A673 (cell line): ENCODE measurements around the gene UBE2L5.

Experiments used
- EZH2 ChIP-seq: fragments of 200-600 bp; sonication (generic); IDR thresholded peaks from 2 replicates; pipeline ENCODE4 v1.6.1; 2017; ENCODE audit warnings: borderline replicate concordance, low read depth, mild to moderate bottlenecking, mixed read lengths, antibody characterized with exemption, low read length; ENCODE audit not compliant: poor library complexity, severe bottlenecking
- TF ChIP-seq, protein P1 (sequence below): fragments of 300-800, 200-600 bp; sonication (generic); conservative IDR thresholded peaks from 2 replicates; pipeline ENCODE4 v1.5.1; 2017; ENCODE audit warnings: low read depth, mild to moderate bottlenecking, antibody characterized with exemption, low read length, moderate library complexity, mixed read lengths

DNA sequence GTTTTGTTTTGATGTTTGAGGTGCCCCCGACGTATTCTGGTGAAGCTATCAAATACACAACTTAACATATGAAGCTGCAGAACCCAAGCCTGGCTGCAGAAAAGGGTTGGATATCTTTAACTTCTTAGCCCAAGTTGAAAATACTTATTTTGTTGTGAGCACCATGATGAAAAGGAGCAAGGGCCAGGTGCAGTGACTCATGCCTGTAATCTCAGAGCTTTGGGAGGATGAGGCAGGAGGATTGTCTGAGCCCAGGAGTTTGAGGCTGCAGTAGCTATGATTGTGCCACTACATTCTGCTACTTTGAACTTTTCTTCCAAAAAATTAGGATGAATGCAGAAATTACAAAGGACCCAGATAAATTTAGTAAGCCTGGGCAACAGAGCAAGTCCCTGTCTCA lies 44.1 kb upstream of the UBE2L5 start:
- no peak for TF ChIP-seq EZH2
- TF ChIP-seq, protein P1, sequence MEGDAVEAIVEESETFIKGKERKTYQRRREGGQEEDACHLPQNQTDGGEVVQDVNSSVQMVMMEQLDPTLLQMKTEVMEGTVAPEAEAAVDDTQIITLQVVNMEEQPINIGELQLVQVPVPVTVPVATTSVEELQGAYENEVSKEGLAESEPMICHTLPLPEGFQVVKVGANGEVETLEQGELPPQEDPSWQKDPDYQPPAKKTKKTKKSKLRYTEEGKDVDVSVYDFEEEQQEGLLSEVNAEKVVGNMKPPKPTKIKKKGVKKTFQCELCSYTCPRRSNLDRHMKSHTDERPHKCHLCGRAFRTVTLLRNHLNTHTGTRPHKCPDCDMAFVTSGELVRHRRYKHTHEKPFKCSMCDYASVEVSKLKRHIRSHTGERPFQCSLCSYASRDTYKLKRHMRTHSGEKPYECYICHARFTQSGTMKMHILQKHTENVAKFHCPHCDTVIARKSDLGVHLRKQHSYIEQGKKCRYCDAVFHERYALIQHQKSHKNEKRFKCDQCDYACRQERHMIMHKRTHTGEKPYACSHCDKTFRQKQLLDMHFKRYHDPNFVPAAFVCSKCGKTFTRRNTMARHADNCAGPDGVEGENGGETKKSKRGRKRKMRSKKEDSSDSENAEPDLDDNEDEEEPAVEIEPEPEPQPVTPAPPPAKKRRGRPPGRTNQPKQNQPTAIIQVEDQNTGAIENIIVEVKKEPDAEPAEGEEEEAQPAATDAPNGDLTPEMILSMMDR: no peak
